SK-N-SH (cell line): ENCODE measurements around the gene SNX2. TPM values are rescaled to one million over a fixed set of nuclear protein-coding genes. Genes with fewer than 3 reads are reported as not detected.
"Not testable (repeated sequence)": the region's sequence is repeated elsewhere in the genome, so short reads cannot be mapped to it uniquely, and the experiment has no call there.

Experiments
- CTCF ChIA-PET: fragments of 300-600, 350-600 bp; formaldehyde crosslinking; extraction: SDS; loops from one replicate; lab custom pipeline; 2021; lab: Yijun Ruan, JAX
- POLR2A ChIA-PET: fragments of 350-600 bp; sonication (Branson Sonifier 250); formaldehyde crosslinking; extraction: SDS; loops from one replicate; lab custom pipeline; 2020; ENCODE audit warnings: antibody characterized with exemption, inconsistent platforms; lab: Yijun Ruan, JAX
- DNase-seq: peaks from one replicate; pipeline ENCODE4 v3.0.0; 2012
- H2AFZ ChIP-seq: fragments of 200-600 bp; sonication (generic); 2 replicates; pipeline ENCODE4 v1.8.1; 2016; ENCODE audit warnings: antibody characterized with exemption, mild to moderate bottlenecking, low read depth
- H3F3A ChIP-seq: fragments of 200-600 bp; sonication (generic); replicated peaks from 2 replicates; pipeline ENCODE3; 2016; ENCODE audit warnings: antibody characterized with exemption, mild to moderate bottlenecking; ENCODE audit not compliant: insufficient read depth
- H3K27ac ChIP-seq, 2 experiments: fragments of 200-500 bp in 1 of 2; fragments of 200-600 bp in 1 of 2; sonication (Bioruptor generic) in 1 of 2; sonication (generic), shearing (Covaris generic) in 1 of 2; 2 replicates each; pipeline versions ENCODE4 v1.5.1 to v1.6.1; 2014 to 2016; ENCODE audit warnings: low read depth in 2 of 2, inconsistent platforms in 1 of 2, low read length in 1 of 2, mild to moderate bottlenecking in 1 of 2, mixed read lengths in 1 of 2
- H3K27me3 ChIP-seq: fragments of 200-600 bp; sonication (generic), shearing (Covaris generic); 2 replicates; pipeline ENCODE4 v1.6.1; 2016; ENCODE audit warnings: mixed run types; ENCODE audit not compliant: insufficient read depth
- H3K36me3 ChIP-seq, 2 experiments: fragments of 200-500 bp in 1 of 2; fragments of 200-600 bp in 1 of 2; sonication (Bioruptor generic) in 1 of 2; sonication (generic) in 1 of 2; replicated peaks in 1 of 2; 2 replicates each; pipeline versions ENCODE3 to v1.5.1; 2014 to 2016; ENCODE audit warnings: low read length in 1 of 2, mild to moderate bottlenecking in 1 of 2; ENCODE audit not compliant: insufficient read depth in 2 of 2, control insufficient read depth in 1 of 2
- H3K4me1 ChIP-seq, 2 experiments: fragments of 200-500 bp in 1 of 2; fragments of 200-600 bp in 1 of 2; sonication (Bioruptor generic) in 1 of 2; sonication (generic), shearing (Covaris generic) in 1 of 2; 2 replicates each; pipeline versions ENCODE4 v1.5.1 to v1.6.1; 2014 to 2016; ENCODE audit warnings: low read depth in 1 of 2, low read length in 1 of 2, mixed run types in 1 of 2; ENCODE audit not compliant: insufficient read depth in 2 of 2, control insufficient read depth in 1 of 2
- H3K4me2 ChIP-seq: fragments of 200-600 bp; sonication (generic), shearing (Covaris generic); 2 replicates; pipeline ENCODE4 v1.6.1; 2017; ENCODE audit warnings: mixed run types
- H3K4me3 ChIP-seq, 2 experiments: fragments of 200-500 bp in 1 of 2; fragments of 200-600 bp in 1 of 2; sonication (Bioruptor generic) in 1 of 2; sonication (generic), shearing (Covaris generic) in 1 of 2; 2 replicates each; pipeline versions ENCODE4 v1.5.1 to v1.8.1; 2014 to 2016; ENCODE audit warnings: low read depth in 2 of 2, inconsistent platforms in 1 of 2, low read length in 1 of 2, mild to moderate bottlenecking in 1 of 2, mixed read lengths in 1 of 2, moderate library complexity in 1 of 2
- H3K79me2 ChIP-seq: fragments of 200-600 bp; sonication (generic); 2 replicates; pipeline ENCODE4 v1.8.1; 2017; ENCODE audit warnings: mild to moderate bottlenecking; ENCODE audit not compliant: insufficient read depth
- H3K9ac ChIP-seq: fragments of 200-600 bp; sonication (generic); 2 replicates; pipeline ENCODE4 v1.6.1; 2017; ENCODE audit warnings: mixed run types
- H3K9me2 ChIP-seq: fragments of 200-600 bp; sonication (generic); 2 replicates; pipeline ENCODE4 v1.6.1; 2017; ENCODE audit warnings: mixed run types
- H3K9me3 ChIP-seq: fragments of 200-600 bp; sonication (generic); 2 replicates; pipeline ENCODE4 v1.6.1; 2017; ENCODE audit warnings: mixed run types, mild to moderate bottlenecking, moderate library complexity
- H4K20me1 ChIP-seq: fragments of 200-600 bp; sonication (generic); 2 replicates; pipeline ENCODE4 v1.6.1; 2017; ENCODE audit warnings: mild to moderate bottlenecking, mixed run types; ENCODE audit not compliant: insufficient read depth
- EZH2phosphoT487 ChIP-seq: fragments of 200-600 bp; sonication (generic); IDR thresholded peaks from 2 replicates; pipeline ENCODE4 v1.6.1; 2017; ENCODE audit warnings: low read depth, mixed run types, mild to moderate bottlenecking, antibody characterized with exemption, moderate library complexity, borderline replicate concordance
- FOSL2 ChIP-seq: IDR thresholded peaks from 2 replicates; pipeline ENCODE4 v1.4.0; 2012; ENCODE audit warnings: low read depth, mild to moderate bottlenecking, moderate library complexity, borderline replicate concordance
- GABPA ChIP-seq: IDR thresholded peaks from 2 replicates; pipeline ENCODE4 v1.4.0; 2012; ENCODE audit warnings: low read depth, mild to moderate bottlenecking
- JUND ChIP-seq: IDR thresholded peaks from 2 replicates; pipeline ENCODE4 v1.4.0; 2012
- MEF2A ChIP-seq: IDR thresholded peaks from 2 replicates; pipeline ENCODE4 v1.4.0; 2012; ENCODE audit warnings: low read depth, borderline replicate concordance
- MXI1 ChIP-seq: IDR thresholded peaks from 2 replicates; pipeline ENCODE4 v1.6.1; 2012; ENCODE audit warnings: mild to moderate bottlenecking, low read depth, low read length, improper control_type of control experiment
- NFIC ChIP-seq: IDR thresholded peaks from 2 replicates; pipeline ENCODE4 v1.4.0; 2012; ENCODE audit warnings: borderline replicate concordance
- NRF1 ChIP-seq: IDR thresholded peaks from 2 replicates; pipeline ENCODE4 v1.6.1; 2012; ENCODE audit warnings: low read depth, mild to moderate bottlenecking, low read length
- POLR2AphosphoS5 ChIP-seq: IDR thresholded peaks from 2 replicates; pipeline ENCODE4 v1.6.1; 2012; ENCODE audit warnings: low read depth, low read length
- RFX5 ChIP-seq: IDR thresholded peaks from 2 replicates; pipeline ENCODE4 v1.6.1; 2012; ENCODE audit warnings: mild to moderate bottlenecking, improper control_type of control experiment, low read length
- SIN3A ChIP-seq: IDR thresholded peaks from 2 replicates; pipeline ENCODE4 v1.6.1; 2012; ENCODE audit warnings: low read depth, mild to moderate bottlenecking, low read length, moderate library complexity, borderline replicate concordance
- SMC3 ChIP-seq: IDR thresholded peaks from 2 replicates; pipeline ENCODE4 v1.6.1; 2012; ENCODE audit warnings: low read depth, low read length, improper control_type of control experiment
- TAF1 ChIP-seq: IDR thresholded peaks from 2 replicates; pipeline ENCODE4 v1.6.1; 2012; ENCODE audit warnings: low read depth, mild to moderate bottlenecking, low read length, moderate library complexity, borderline replicate concordance
- TCF12 ChIP-seq: IDR thresholded peaks from 2 replicates; pipeline ENCODE4 v1.4.0; 2012
- WGBS: methylation state at CpG from one replicate; pipeline ENCODE4 v1.1.6; 2017; ENCODE audit warnings: low lambda C conversion rate; 5-methylcytosine and 5-hydroxymethylcytosine counted together
- polyA plus RNA-seq, 3 experiments: library from polyadenylated mRNA; depleted of rRNA; stranded (reverse); fragments of >200 nt; gene quantifications; 2 replicates each; pipeline ENCODE4 v1.2.3, GENCODE V29; 2012
- TF ChIP-seq, protein P1 (sequence below): fragments of 150-350 bp; IDR thresholded peaks from 2 replicates; pipeline ENCODE4 v1.6.1; 2016; ENCODE audit warnings: mild to moderate bottlenecking, low read depth, low read length
- TF ChIP-seq, protein P2 (sequence below): fragments of 200-600 bp; sonication (generic); IDR thresholded peaks from 2 replicates; pipeline ENCODE4 v1.6.1; 2017; ENCODE audit warnings: antibody characterized with exemption, mild to moderate bottlenecking, moderate library complexity
- TF ChIP-seq, protein P3 (sequence below): IDR thresholded peaks from 2 replicates; pipeline ENCODE4; 2012
- TF ChIP-seq, protein P4 (sequence below): IDR thresholded peaks from 2 replicates; pipeline ENCODE4 v1.4.0; 2012; ENCODE audit warnings: low read depth, borderline replicate concordance

Gene SNX2
- polyA plus RNA-seq, 1 of the 3 experiments (the other 2 are of a cell fraction), result 17.4 TPM

DNA sequence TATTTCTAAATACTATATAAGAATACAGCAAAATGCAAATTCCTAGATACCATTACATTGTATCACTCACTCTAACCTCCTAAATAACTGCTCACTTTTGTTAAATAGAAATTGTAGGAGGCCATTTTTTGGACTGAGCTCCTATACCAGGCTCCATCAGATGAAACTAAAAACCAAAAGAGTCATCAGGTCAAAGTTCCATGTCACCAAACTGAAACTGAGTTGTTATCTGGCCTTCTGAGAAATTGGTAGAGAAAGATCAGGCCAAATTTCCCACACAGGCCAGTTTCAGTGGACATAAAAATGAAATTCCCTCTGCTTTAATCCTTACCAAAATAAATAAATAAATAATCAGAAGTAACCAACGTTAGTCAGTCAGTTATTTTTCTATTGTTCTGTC is 13.8 kb upstream of the SNX2 start:
- DNase-seq, result no peak
- no peaks in the 10 kb centered on the region for H3K79me2 ChIP-seq
- no peaks in the 10 kb centered on the region for H3K9me2 ChIP-seq
- no peak overlapping the region for H3K27ac ChIP-seq
- TF ChIP-seq, protein P1, sequence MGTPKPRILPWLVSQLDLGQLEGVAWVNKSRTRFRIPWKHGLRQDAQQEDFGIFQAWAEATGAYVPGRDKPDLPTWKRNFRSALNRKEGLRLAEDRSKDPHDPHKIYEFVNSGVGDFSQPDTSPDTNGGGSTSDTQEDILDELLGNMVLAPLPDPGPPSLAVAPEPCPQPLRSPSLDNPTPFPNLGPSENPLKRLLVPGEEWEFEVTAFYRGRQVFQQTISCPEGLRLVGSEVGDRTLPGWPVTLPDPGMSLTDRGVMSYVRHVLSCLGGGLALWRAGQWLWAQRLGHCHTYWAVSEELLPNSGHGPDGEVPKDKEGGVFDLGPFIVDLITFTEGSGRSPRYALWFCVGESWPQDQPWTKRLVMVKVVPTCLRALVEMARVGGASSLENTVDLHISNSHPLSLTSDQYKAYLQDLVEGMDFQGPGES, result no peak
- TF ChIP-seq MXI1 (no peak), JUND (no peak), SMC3 (no peak), EZH2phosphoT487 (no peak), GABPA (no peak), NRF1 (no peak), SIN3A (no peak), TAF1 (no peak), TCF12 (no peak), FOSL2 (no peak), MEF2A (no peak), POLR2AphosphoS5 (no peak), NFIC (no peak), RFX5 (no peak)
- TF ChIP-seq, protein P2, sequence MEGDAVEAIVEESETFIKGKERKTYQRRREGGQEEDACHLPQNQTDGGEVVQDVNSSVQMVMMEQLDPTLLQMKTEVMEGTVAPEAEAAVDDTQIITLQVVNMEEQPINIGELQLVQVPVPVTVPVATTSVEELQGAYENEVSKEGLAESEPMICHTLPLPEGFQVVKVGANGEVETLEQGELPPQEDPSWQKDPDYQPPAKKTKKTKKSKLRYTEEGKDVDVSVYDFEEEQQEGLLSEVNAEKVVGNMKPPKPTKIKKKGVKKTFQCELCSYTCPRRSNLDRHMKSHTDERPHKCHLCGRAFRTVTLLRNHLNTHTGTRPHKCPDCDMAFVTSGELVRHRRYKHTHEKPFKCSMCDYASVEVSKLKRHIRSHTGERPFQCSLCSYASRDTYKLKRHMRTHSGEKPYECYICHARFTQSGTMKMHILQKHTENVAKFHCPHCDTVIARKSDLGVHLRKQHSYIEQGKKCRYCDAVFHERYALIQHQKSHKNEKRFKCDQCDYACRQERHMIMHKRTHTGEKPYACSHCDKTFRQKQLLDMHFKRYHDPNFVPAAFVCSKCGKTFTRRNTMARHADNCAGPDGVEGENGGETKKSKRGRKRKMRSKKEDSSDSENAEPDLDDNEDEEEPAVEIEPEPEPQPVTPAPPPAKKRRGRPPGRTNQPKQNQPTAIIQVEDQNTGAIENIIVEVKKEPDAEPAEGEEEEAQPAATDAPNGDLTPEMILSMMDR, result no peak
- TF ChIP-seq, protein P3, sequence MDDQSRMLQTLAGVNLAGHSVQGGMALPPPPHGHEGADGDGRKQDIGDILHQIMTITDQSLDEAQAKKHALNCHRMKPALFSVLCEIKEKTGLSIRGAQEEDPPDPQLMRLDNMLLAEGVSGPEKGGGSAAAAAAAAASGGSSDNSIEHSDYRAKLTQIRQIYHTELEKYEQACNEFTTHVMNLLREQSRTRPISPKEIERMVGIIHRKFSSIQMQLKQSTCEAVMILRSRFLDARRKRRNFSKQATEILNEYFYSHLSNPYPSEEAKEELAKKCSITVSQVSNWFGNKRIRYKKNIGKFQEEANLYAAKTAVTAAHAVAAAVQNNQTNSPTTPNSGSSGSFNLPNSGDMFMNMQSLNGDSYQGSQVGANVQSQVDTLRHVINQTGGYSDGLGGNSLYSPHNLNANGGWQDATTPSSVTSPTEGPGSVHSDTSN, result no peak
- TF ChIP-seq, protein P4, sequence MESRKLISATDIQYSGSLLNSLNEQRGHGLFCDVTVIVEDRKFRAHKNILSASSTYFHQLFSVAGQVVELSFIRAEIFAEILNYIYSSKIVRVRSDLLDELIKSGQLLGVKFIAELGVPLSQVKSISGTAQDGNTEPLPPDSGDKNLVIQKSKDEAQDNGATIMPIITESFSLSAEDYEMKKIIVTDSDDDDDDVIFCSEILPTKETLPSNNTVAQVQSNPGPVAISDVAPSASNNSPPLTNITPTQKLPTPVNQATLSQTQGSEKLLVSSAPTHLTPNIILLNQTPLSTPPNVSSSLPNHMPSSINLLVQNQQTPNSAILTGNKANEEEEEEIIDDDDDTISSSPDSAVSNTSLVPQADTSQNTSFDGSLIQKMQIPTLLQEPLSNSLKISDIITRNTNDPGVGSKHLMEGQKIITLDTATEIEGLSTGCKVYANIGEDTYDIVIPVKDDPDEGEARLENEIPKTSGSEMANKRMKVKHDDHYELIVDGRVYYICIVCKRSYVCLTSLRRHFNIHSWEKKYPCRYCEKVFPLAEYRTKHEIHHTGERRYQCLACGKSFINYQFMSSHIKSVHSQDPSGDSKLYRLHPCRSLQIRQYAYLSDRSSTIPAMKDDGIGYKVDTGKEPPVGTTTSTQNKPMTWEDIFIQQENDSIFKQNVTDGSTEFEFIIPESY, result no peak
- no peaks in the 10 kb centered on the region for H3K9me3 ChIP-seq
- H3K4me1 ChIP-seq, result peaks cover 0 to 4% of the 10 kb centered on the region in 2 experiments; a peak in 1 of 4 replicates
- ChIA-PET POLR2A (no interaction called here), CTCF (no interaction called here)
- H3K4me3 ChIP-seq, result no peak overlapping the region
- H3K27me3 ChIP-seq, result no peaks in the 10 kb centered on the region
- 70% methylated on average over 1 of the region's 1 CpG for WGBS
- no peaks in the 10 kb centered on the region for H4K20me1 ChIP-seq
- no peak overlapping the region for H3K9ac ChIP-seq
- no peaks in the 10 kb centered on the region for H3F3A ChIP-seq
- H2AFZ ChIP-seq, result no peak overlapping the region
- H3K4me2 ChIP-seq, result no peak overlapping the region
- no peaks in the 10 kb centered on the region for H3K36me3 ChIP-seq

DNA sequence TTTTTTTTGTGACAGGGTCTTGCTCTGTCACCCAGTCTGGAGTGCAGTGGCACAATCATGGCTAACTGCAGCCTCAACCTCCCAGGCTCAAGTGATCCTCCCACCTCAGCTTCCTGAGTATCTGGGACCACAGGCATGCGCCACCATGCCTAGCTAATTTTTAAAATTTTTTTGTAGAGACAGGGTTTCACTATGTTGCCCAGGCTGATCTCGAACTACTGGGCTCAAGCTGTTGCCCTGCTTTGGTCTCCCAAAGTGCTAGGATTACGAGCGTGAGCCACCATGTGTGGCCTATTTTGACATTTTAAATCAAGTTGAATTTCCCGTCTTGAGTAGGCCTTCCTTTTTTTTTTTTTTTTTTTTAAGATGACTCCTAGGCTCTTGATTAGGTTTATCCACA is 13.0 kb upstream of the SNX2 start:
- DNase-seq, H3K79me2 ChIP-seq, H3K9me2 ChIP-seq, H3F3A ChIP-seq, H3K4me3 ChIP-seq, H3K4me2 ChIP-seq, H3K4me1 ChIP-seq, CTCF ChIA-PET, H3K27me3 ChIP-seq, H2AFZ ChIP-seq, H3K27ac ChIP-seq, POLR2A ChIA-PET, H3K9ac ChIP-seq, H3K36me3 ChIP-seq, H4K20me1 ChIP-seq, H3K9me3 ChIP-seq: not testable (repeated sequence)
- 85% methylated on average over 5 of the region's 5 CpGs for WGBS
